NK-92 (cell line): Measurements from ENCODE around the gene RXFP3.
"Not testable (repeated sequence)": the region's sequence is repeated elsewhere in the genome, so short reads cannot be mapped to it uniquely, and the experiment has no call there.

Experiments
- DNase-seq: peaks from one replicate; lab custom pipeline; 2025; ENCODE audit not compliant: unreplicated experiment; lab: John Stamatoyannopoulos, UW

RXFP3 gene

DNA sequence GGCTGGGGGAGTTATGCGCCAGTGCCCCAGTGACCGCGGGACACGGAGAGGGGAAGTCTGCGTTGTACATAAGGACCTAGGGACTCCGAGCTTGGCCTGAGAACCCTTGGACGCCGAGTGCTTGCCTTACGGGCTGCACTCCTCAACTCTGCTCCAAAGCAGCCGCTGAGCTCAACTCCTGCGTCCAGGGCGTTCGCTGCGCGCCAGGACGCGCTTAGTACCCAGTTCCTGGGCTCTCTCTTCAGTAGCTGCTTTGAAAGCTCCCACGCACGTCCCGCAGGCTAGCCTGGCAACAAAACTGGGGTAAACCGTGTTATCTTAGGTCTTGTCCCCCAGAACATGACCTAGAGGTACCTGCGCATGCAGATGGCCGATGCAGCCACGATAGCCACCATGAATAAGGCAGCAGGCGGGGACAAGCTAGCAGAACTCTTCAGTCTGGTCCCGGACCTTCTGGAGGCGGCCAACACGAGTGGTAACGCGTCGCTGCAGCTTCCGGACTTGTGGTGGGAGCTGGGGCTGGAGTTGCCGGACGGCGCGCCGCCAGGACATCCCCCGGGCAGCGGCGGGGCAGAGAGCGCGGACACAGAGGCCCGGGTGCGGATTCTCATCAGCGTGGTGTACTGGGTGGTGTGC is at the start of gene RXFP3:
RXFP3 (plus strand) TSS at position 6 of the 636 bp plus-strand sequence; CDS start at position 361, 355 bp downstream.
- no peak for DNase-seq

DNA sequence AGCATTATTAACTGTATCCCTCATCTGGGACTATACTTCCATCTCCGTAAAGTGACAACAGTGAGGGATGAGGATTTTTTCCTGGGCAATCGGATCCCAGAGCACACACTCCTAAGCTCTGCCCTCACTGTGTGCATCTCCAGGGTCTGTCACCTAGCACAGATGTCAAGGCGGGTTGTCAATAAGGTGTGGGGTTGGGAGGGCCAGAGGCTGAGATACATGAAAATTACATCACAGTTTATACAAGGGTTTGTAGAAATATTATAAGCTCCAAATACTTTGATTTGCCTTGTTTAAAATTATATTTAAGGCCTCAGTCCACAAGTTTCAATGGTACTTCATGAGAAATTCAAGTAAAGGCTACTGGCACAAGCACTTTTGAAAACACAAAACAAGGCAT is 48.9 kb upstream of the RXFP3 start:
- DNase-seq = no peak

- DNase-seq = no peak
Measured at GRCh38 chr5:33888587-33888986, 47.6 kb upstream of the RXFP3 start.

- no peak for DNase-seq
Measured at GRCh38 chr5:33890131-33891032, 45.8 kb upstream of the RXFP3 start.

DNA sequence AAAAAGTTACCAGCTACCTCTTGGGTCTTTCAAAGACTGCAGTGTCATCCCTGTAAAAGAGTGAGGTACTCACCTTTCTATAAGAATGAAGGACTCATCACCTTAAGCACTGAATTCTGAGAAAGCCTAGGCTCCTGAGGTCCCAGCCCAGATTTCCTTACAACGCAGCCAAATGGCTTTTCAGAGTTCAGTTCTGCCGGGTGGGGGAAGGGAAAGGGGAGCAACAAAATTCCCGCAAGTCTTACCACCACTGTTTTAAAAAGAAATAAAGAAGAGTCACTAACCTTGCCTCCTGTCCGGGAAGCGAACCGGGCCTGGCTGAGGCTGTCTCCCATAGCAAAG is 44.8 kb upstream of the RXFP3 start:
- DNase-seq = no peak

- no peak for DNase-seq
Measured at GRCh38 chr5:33891788-33892619, 44.2 kb upstream of the RXFP3 start, which contains the start of gene ADAMTS12. Gene ADAMTS12 (minus strand): TSS chr5:33891990. CDS start chr5:33891856, 134 bp downstream.

- no peak for DNase-seq
Measured at GRCh38 chr5:33892620-33893137, 43.5 kb upstream of the RXFP3 start.

DNA sequence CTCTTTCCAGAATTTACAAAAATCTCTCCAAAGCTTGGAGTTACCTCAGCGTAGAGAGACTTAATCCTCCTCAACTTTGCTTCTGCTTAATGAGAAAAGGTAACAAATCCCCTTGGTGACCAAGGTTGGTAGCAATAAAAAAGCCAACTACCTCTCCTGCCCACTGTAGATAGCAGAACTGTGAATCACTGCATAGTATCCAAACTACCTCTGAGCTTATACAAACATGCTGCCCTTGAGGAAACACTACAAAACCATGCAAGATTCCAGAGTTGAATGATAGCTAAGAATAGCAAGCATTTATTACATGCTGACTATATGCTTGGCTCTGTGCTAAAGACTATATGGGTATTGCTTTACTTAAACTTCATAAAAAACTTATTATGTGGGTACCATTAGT is 41.6 kb upstream of the RXFP3 start:
- DNase-seq = no peak

DNA sequence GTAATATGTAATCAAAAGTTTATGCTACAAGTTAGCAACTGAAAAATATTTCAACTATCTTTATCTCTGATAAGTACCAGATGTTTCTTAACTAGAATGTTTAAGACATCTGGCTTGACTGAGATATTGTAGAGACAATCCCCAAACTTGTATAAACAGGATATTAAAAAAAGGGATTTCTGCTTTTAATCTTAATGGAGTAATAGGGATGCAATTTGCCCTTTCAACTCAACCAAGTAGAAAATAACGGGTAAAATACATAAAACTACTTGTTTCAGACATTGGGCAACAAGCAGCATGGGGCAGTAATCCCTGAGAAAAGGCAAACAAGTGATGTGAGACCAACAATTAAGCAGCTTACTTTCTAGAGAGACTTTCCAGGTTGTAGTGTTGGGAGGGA is 35.0 kb upstream of the RXFP3 start:
- no peak for DNase-seq

DNA sequence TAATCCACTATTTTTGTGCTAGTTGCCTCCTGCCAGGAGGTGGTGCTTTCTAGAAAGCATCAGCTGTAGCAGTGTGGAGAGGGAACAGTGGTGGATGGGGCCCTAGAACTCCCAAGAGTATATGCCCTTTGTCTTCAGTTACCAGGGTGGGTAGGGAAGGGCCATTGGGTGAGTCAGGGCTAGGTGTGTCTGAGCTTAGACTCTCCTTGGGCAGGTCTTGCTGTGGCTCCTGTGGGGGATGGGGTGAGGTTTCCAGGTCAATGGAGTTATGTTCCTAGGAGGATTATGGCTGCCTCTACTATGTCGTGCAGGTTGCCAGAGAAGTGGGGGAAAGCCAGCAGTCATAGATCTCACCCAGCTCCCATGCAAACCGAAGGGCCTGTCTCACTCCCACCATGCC is 33.1 kb upstream of the RXFP3 start:
- no peak for DNase-seq

GRCh38 chr5:33905381-33905780 is 30.8 kb upstream of the RXFP3 start:
- DNase-seq = no peak

- not testable (repeated sequence) for DNase-seq
Measured at GRCh38 chr5:33906248-33906647, 29.9 kb upstream of the RXFP3 start.

DNA sequence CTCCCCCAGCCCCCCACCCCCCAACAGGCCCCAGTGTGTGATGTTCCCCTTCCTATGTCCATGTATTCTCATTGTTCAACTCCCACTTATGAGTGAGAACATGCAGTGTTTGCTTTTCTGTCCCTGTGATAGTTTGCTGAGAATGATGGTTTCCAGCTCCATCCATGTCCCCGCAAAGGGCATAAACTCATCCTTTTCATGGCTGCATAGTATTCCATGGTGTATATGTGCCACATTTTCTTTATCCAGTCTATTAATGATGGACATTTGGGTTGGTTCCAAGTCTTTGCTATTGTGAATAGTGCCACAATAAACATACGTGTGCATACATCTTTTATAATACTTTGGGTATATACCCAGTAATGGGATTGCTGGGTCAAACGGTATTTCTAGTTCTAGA is 21.3 kb upstream of the RXFP3 start:
- not testable (repeated sequence) for DNase-seq

DNA sequence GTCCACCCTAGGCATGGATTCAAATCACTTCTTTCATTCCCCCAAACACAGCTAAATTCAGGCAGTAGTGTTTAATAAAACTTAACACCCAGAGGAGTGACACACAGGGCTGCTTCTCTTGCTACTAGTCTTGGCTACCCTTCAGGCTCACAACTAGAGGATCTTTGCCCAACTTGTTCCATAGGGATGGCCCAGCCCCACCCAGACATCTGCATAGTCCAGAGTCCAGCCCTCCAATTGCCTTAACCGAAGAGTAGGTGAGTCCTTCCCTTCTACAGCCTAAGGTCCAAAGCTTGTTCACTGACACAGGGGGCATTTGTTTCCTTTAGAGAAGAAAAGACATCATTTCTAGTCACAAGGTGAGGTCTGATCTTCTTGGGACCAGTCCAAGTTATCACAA is 15.2 kb upstream of the RXFP3 start:
- DNase-seq = no peak

GRCh38 chr5:33925278-33925677 is 10.9 kb upstream of the RXFP3 start:
- no peak for DNase-seq

DNA sequence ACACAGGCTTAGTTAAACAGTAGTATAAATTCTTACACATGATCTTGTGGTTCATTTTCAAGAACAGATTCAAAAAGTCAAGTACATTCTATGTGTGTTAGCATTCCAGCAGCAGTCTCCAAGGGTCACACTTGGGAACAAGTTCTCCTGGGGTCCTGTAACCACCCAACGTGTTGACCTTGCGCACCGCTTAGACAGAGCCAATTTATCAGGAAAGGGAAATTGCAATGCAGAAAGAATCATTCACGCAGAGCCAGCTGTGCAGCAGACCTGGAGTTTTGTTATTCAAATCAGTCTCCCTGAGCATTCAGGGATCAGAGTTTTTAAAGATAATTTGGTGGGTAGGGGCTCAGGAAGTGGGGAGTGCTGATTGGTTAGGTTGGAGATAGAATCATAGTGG is 8.5 kb upstream of the RXFP3 start:
- DNase-seq = no peak

GRCh38 chr5:33928283-33928682 is 7.9 kb upstream of the RXFP3 start:
- no peak for DNase-seq

DNA sequence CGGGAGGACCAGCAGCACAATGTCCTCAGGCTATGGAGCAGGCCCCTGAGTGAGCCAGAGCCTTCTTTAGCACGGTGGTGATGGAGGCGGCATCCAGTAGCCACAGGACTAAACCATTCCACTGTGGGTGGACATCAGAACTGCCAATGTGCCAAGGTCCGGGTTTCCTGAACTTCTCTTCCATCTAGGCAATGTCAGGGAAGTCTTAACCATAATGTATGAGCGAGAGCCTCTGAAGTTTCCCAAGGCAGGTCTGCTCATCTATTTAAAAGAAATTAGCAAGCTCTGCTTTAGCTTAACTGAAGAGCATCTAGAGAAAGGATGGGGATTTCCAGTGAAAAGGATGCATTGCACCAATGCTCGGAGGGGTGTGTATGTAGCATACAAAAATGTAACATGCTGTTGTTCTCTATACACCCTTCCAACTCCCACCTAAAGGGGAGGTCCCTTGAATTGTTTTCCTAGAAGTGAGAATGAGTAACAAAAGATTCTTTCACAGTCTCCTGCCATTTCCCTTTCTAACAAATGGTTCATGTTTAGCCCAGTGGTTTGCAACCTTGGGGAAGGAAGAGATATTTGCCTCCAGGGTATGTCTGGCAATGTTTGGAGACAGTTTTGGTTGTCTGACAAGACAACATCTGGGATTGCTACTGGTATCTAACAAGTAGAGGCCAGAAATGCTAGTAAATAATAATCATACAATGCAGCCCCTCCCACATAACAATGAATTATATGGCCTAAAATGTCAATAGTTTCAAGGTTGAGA is 6.1 kb upstream of the RXFP3 start:
- no peak for DNase-seq

GRCh38 chr5:33931136-33931535 is 5.0 kb upstream of the RXFP3 start:
- no peak for DNase-seq

GRCh38 chr5:33933723-33934169 is 2.4 kb upstream of the RXFP3 start:
- no peak for DNase-seq
